Neural progenitor cell (in vitro differentiated cells): Measurements from ENCODE around the gene MTR. TPM values are rescaled to one million over a fixed set of nuclear protein-coding genes. Genes with fewer than 3 reads are reported as not detected.

Experiments
- DNase-seq: peaks from one replicate; pipeline ENCODE4 v3.0.0-alpha.2; 2016; ENCODE audit warnings: low spot score
- H2AFZ ChIP-seq: fragments of 200-600 bp; sonication (generic); replicated peaks from 2 replicates; pipeline ENCODE4 v1.6.1; 2016; ENCODE audit warnings: antibody characterized with exemption
- H3F3A ChIP-seq: fragments of 200-600 bp; sonication (generic); 2 replicates; pipeline ENCODE4 v1.6.1; 2016; ENCODE audit warnings: antibody characterized with exemption, low read depth
- H3K27ac ChIP-seq: fragments of 200-600 bp; sonication (generic); 2 replicates; pipeline ENCODE4 v1.5.1; 2016; ENCODE audit warnings: mild to moderate bottlenecking
- H3K27me3 ChIP-seq: fragments of 200-600 bp; sonication (generic); 2 replicates; pipeline ENCODE4 v1.6.1; 2016; ENCODE audit warnings: mild to moderate bottlenecking, moderate library complexity
- H3K36me3 ChIP-seq: fragments of 200-600 bp; sonication (generic); 2 replicates; pipeline ENCODE4 v1.5.1; 2016
- H3K4me1 ChIP-seq: fragments of 200-600 bp; sonication (generic); 2 replicates; pipeline ENCODE4 v1.6.1; 2016; ENCODE audit warnings: mixed run types
- H3K4me2 ChIP-seq: fragments of 200-600 bp; sonication (generic); 2 replicates; pipeline ENCODE4 v1.6.1; 2016
- H3K4me3 ChIP-seq: fragments of 200-600 bp; sonication (generic); 2 replicates; pipeline ENCODE4 v1.5.1; 2016
- H3K79me2 ChIP-seq: fragments of 200-600 bp; sonication (generic); 2 replicates; pipeline ENCODE4 v1.6.1; 2016; ENCODE audit warnings: low read depth
- H3K9ac ChIP-seq: fragments of 200-600 bp; sonication (generic); 2 replicates; pipeline ENCODE4 v1.6.1; 2016
- H3K9me3 ChIP-seq: fragments of 200-600 bp; sonication (generic); 2 replicates; pipeline ENCODE4 v1.5.1; 2016; ENCODE audit warnings: low read depth
- H4K20me1 ChIP-seq: fragments of 200-600 bp; sonication (generic); 2 replicates; pipeline ENCODE4 v1.6.1; 2016; ENCODE audit warnings: low read depth
- H3K27ac Mint-ChIP-seq: 3 replicates; pipeline ENCODE4 v1.8.0; 2021; ENCODE audit warnings: mixed read lengths
- H3K27me3 Mint-ChIP-seq: 2 replicates; pipeline ENCODE4 v1.8.0; 2022; ENCODE audit warnings: low read depth, mild to moderate bottlenecking, inconsistent platforms, moderate library complexity, mixed read lengths; ENCODE audit not compliant: insufficient read depth
- H3K36me3 Mint-ChIP-seq: 3 replicates; pipeline ENCODE4 v1.8.0; 2021; ENCODE audit warnings: mixed read lengths
- H3K4me1 Mint-ChIP-seq: 3 replicates; pipeline ENCODE4 v1.8.0; 2021; ENCODE audit warnings: mixed read lengths
- H3K4me3 Mint-ChIP-seq: 3 replicates; pipeline ENCODE4 v1.8.0; 2021; ENCODE audit warnings: mild to moderate bottlenecking, moderate library complexity, mixed read lengths
- H3K9me3 Mint-ChIP-seq: 3 replicates; pipeline ENCODE4 v1.8.0; 2020; ENCODE audit warnings: mixed read lengths
- CTCF ChIP-seq: fragments of 200-600 bp; sonication (generic); IDR thresholded peaks from 2 replicates; pipeline ENCODE4 v1.5.1; 2017; ENCODE audit warnings: antibody characterized with exemption, mild to moderate bottlenecking
- EZH2 ChIP-seq: fragments of 200-600 bp; sonication (generic); IDR thresholded peaks from 2 replicates; pipeline ENCODE4 v1.6.1; 2017; ENCODE audit warnings: antibody characterized with exemption, mild to moderate bottlenecking, moderate library complexity
- EZH2phosphoT487 ChIP-seq: fragments of 200-600 bp; sonication (generic); IDR thresholded peaks from 2 replicates; pipeline ENCODE4 v1.6.1; 2017; ENCODE audit warnings: antibody characterized with exemption
- total RNA-seq: library from RNA; depleted of rRNA; stranded (reverse); fragments of >200 nt; gene quantifications from 2 replicates; pipeline ENCODE4 v1.2.3, GENCODE V29; 2015; ENCODE audit warnings: low replicate concordance

MTR gene
- total RNA-seq, 1 donor from 2014 or later: 27.3 TPM

GRCh38 chr1:236767276-236767675 lies 27.8 kb upstream of the MTR start:
- TF ChIP-seq EZH2: no peak
- TF ChIP-seq CTCF: no peak
- TF ChIP-seq EZH2phosphoT487: no peak
- Histone ChIP-seq H3K4me2 (no peak overlapping the region), H3F3A (no peaks in the 10 kb centered on the region), H3K27me3 (no peaks in the 10 kb centered on the region), H3K36me3 (no peaks in the 10 kb centered on the region), H3K4me1 (no peaks in the 10 kb centered on the region), H4K20me1 (no peaks in the 10 kb centered on the region), H3K9ac (no peak overlapping the region), H3K27ac (no peak overlapping the region), H3K4me3 (no peak overlapping the region), H3K79me2 (no peaks in the 10 kb centered on the region), H2AFZ (no peak overlapping the region), H3K9me3 (no peaks in the 10 kb centered on the region)
- Mint-ChIP-seq H3K27ac (no peak overlapping the region), H3K9me3 (no peaks in the 10 kb centered on the region), H3K4me1 (peaks cover 15% of the 10 kb centered on the region), H3K36me3 (no peaks in the 10 kb centered on the region), H3K27me3 (no peaks in the 10 kb centered on the region), H3K4me3 (no peak overlapping the region)
- no peak for DNase-seq

GRCh38 chr1:236768601-236769000 lies 26.5 kb upstream of the MTR start:
- no peak overlapping the region for H3K27ac ChIP-seq

GRCh38 chr1:236773919-236774318 lies 21.2 kb upstream of the MTR start:
- Histone ChIP-seq H3F3A (no peaks in the 10 kb centered on the region), H3K4me3 (no peak overlapping the region), H3K27ac (no peak overlapping the region), H3K36me3 (no peaks in the 10 kb centered on the region), H3K4me2 (no peak overlapping the region), H3K9ac (no peak overlapping the region), H4K20me1 (no peaks in the 10 kb centered on the region), H3K4me1 (no peaks in the 10 kb centered on the region), H3K27me3 (no peaks in the 10 kb centered on the region), H3K9me3 (no peaks in the 10 kb centered on the region), H2AFZ (peak overlapping the region; percentile 15), H3K79me2 (no peaks in the 10 kb centered on the region)
- Mint-ChIP-seq H3K4me1 (peaks cover 9% of the 10 kb centered on the region), H3K36me3 (no peaks in the 10 kb centered on the region), H3K27me3 (peaks cover 3% of the 10 kb centered on the region), H3K27ac (no peak overlapping the region), H3K4me3 (no peak overlapping the region), H3K9me3 (peaks cover 16% of the 10 kb centered on the region)
- no peak for TF ChIP-seq EZH2
- no peak for TF ChIP-seq CTCF
- TF ChIP-seq EZH2phosphoT487: no peak
- DNase-seq: no peak

More at GRCh38 chr1:236768601-236769000, 26.5 kb upstream of the MTR start:
- Histone ChIP-seq H3K79me2 (no peaks in the 10 kb centered on the region), H3K9ac (no peak overlapping the region), H2AFZ (no peak overlapping the region), H3F3A (no peaks in the 10 kb centered on the region), H3K4me3 (no peak overlapping the region), H3K4me1 (no peaks in the 10 kb centered on the region), H3K4me2 (no peak overlapping the region), H4K20me1 (no peaks in the 10 kb centered on the region), H3K36me3 (no peaks in the 10 kb centered on the region), H3K9me3 (no peaks in the 10 kb centered on the region), H3K27me3 (no peaks in the 10 kb centered on the region)
- H3K4me1 Mint-ChIP-seq: peaks cover 15% of the 10 kb centered on the region
- H3K27me3 Mint-ChIP-seq: no peaks in the 10 kb centered on the region
- H3K36me3 Mint-ChIP-seq: no peaks in the 10 kb centered on the region
- DNase-seq: no peak
- no peak overlapping the region for H3K4me3 Mint-ChIP-seq
- H3K9me3 Mint-ChIP-seq: no peaks in the 10 kb centered on the region
- H3K27ac Mint-ChIP-seq: no peak overlapping the region
- TF ChIP-seq EZH2phosphoT487 (no peak), CTCF (no peak), EZH2 (no peak)
